Esophagus squamous epithelium (tissue), 5 donors: ENCODE measurements around the gene IVD. TPM values are rescaled to one million over a fixed set of nuclear protein-coding genes. Genes with fewer than 3 reads are reported as not detected.

Experiments used
- DNase-seq: peaks from one replicate; lab custom pipeline; 2025; lab: John Stamatoyannopoulos, UW
- H3K27ac ChIP-seq, 4 donors: fragments of 200-600 bp; sonication (generic); one replicate each; pipeline ENCODE4 v1.5.1; 2016 to 2019; ENCODE audit warnings: mild to moderate bottlenecking in 1 of 4
- H3K27me3 ChIP-seq, 4 donors: fragments of 200-600 bp; sonication (generic); 1 replicate in 3 of 4; 2 replicates in 1 of 4; pipeline versions ENCODE4 v1.5.1 to v1.6.0; 2017 to 2021; ENCODE audit warnings: antibody characterized with exemption in 1 of 4
- H3K36me3 ChIP-seq, 3 donors: fragments of 200-600 bp; sonication (generic); one replicate each; pipeline ENCODE4 v1.5.1; 2016 to 2019
- H3K4me1 ChIP-seq, 3 donors: fragments of 200-600 bp; sonication (generic); one replicate each; pipeline ENCODE4 v1.5.1; 2017 to 2019
- H3K4me3 ChIP-seq, 4 donors: fragments of 200-600 bp; sonication (generic); 1 replicate in 3 of 4; 2 replicates in 1 of 4; pipeline ENCODE4 v1.5.1; 2016 to 2019; ENCODE audit warnings: mild to moderate bottlenecking in 2 of 4, moderate library complexity in 1 of 4
- H3K9me3 ChIP-seq, 3 donors: fragments of 200-600 bp; sonication (generic); one replicate each; pipeline ENCODE4 v1.5.1; 2016 to 2019
- CTCF ChIP-seq, 6 experiments: fragments of 450-650 bp in 4 of 6; fragments of 200-600 bp in 2 of 6; sonication (generic) in 2 of 6; IDR thresholded peaks; one replicate each; pipeline ENCODE4 v1.5.1; 2016 to 2019; ENCODE audit warnings: antibody characterized with exemption in 6 of 6, mild to moderate bottlenecking in 4 of 6, moderate library complexity in 4 of 6
- POLR2A ChIP-seq, 4 donors: fragments of 450-650 bp; IDR thresholded peaks; one replicate each; pipeline ENCODE4 v1.6.1; 2017; ENCODE audit warnings: antibody characterized with exemption in 4 of 4, mild to moderate bottlenecking in 4 of 4, moderate library complexity in 3 of 4
- WGBS, 2 donors: methylation state at CpG; one replicate each; pipeline ENCODE4 v1.1.5; 2018; 5-methylcytosine and 5-hydroxymethylcytosine counted together
- intact Hi-C: fragments of 100-400 bp; cut with DNase I; formaldehyde crosslinking; loops from one replicate; pipeline ENCODE4 v1.15.0; 2022
- total RNA-seq, 4 donors: library from RNA; depleted of rRNA; stranded (reverse); fragments of >200 nt; gene quantifications; one replicate each; pipeline ENCODE4 v1.1.0, GENCODE V29; 2016
- donor health status: DM: yes; HTN: yes; CAD: no.

IVD gene
- total RNA-seq, 4 donors from 2014 or later: 10.7 to 42.2 (median 15.4) TPM

GRCh38 chr15:40459391-40460015 is 53.9 kb downstream of the IVD start:
- no peak for DNase-seq
- no peaks in the 10 kb centered on the region for H3K9me3 ChIP-seq
- intact Hi-C loops: no loop called here

GRCh38 chr15:40460404-40460803 is 54.8 kb downstream of the IVD start:
- TF ChIP-seq CTCF (IDR thresholded peaks at IDR 0.05) (no peak), POLR2A (IDR thresholded peaks at IDR 0.05) (no peak)
- no peaks in the 10 kb centered on the region for H3K9me3 ChIP-seq
- no peak overlapping the region for H3K4me3 ChIP-seq
- 100% methylated on average over 1 of the region's 2 CpGs; no CpG with 5 or more reads in 1 of the 2 donors for WGBS, 2 donors
- H3K4me1 ChIP-seq: peaks cover 1 to 28% (median 16%) of the 10 kb centered on the region in 3 donors
- H3K27ac ChIP-seq: no peak overlapping the region
- no peaks in the 10 kb centered on the region for H3K27me3 ChIP-seq
- intact Hi-C loops: no loop called here
- H3K36me3 ChIP-seq: peaks cover 15 to 71% (median 19%) of the 10 kb centered on the region in 3 donors
- DNase-seq: no peak

More at GRCh38 chr15:40459391-40460015, 53.9 kb downstream of the IVD start:
- no peak overlapping the region for H3K4me3 ChIP-seq
- TF ChIP-seq POLR2A (IDR thresholded peaks at IDR 0.05): no peak
- no peak for TF ChIP-seq CTCF (IDR thresholded peaks at IDR 0.05)
- WGBS, 2 donors: 89 to 96% methylated on average over 4 to 5 of the region's 19 CpGs
- no peak overlapping the region for H3K27ac ChIP-seq
- H3K27me3 ChIP-seq: no peaks in the 10 kb centered on the region
- H3K4me1 ChIP-seq: peaks cover 10 to 28% (median 25%) of the 10 kb centered on the region in 3 donors
- H3K36me3 ChIP-seq: peaks cover 15 to 62% (median 19%) of the 10 kb centered on the region in 3 donors

- Histone ChIP-seq H3K36me3 (peaks cover 15 to 87% (median 22%) of the 10 kb centered on the region in 3 donors), H3K27ac (no peak overlapping the region), H3K4me3 (no peak overlapping the region), H3K9me3 (no peaks in the 10 kb centered on the region), H3K27me3 (no peaks in the 10 kb centered on the region), H3K4me1 (peaks cover 0 to 28% (median under 1%) of the 10 kb centered on the region in 3 donors)
- WGBS, 2 donors: 96% methylated on average over 16 of the region's 21 CpGs; no CpG with 5 or more reads in 1 of the 2 donors
- no peak for DNase-seq
- TF ChIP-seq POLR2A (IDR thresholded peaks at IDR 0.05) (no peak), CTCF (IDR thresholded peaks at IDR 0.05) (no peak)
- intact Hi-C loops: no loop called here
Measured at GRCh38 chr15:40461958-40462357, 56.4 kb downstream of the IVD start.

- Histone ChIP-seq H3K9me3 (no peaks in the 10 kb centered on the region), H3K36me3 (peaks cover 15 to 89% (median 22%) of the 10 kb centered on the region in 3 donors), H3K27me3 (no peaks in the 10 kb centered on the region), H3K27ac (no peak overlapping the region), H3K4me1 (peaks cover 0 to 28% (median 0%) of the 10 kb centered on the region in 3 donors), H3K4me3 (no peak overlapping the region)
- 78 to 80% methylated on average over 2 of the region's 2 CpGs for WGBS, 2 donors
- TF ChIP-seq POLR2A (IDR thresholded peaks at IDR 0.05) (no peak), CTCF (IDR thresholded peaks at IDR 0.05) (no peak)
- no peak for DNase-seq
- intact Hi-C loops: no loop called here
Measured at GRCh38 chr15:40463279-40463678, 57.7 kb downstream of the IVD start.

GRCh38 chr15:40463886-40464545 is 58.4 kb downstream of the IVD start:
- intact Hi-C loops: no loop called here
- H3K4me3 ChIP-seq: no peak overlapping the region
- no peak overlapping the region for H3K27ac ChIP-seq
- peaks cover 0 to 28% (median 0%) of the 10 kb centered on the region in 3 donors for H3K4me1 ChIP-seq
- DNase-seq: no peak
- TF ChIP-seq CTCF (IDR thresholded peaks at IDR 0.05) (no peak), POLR2A (IDR thresholded peaks at IDR 0.05) (no peak)
- no peaks in the 10 kb centered on the region for H3K9me3 ChIP-seq
- 73 to 88% methylated on average over 4 to 14 of the region's 14 CpGs for WGBS, 2 donors
- H3K27me3 ChIP-seq: no peaks in the 10 kb centered on the region
- peaks cover 8 to 81% (median 17%) of the 10 kb centered on the region in 3 donors for H3K36me3 ChIP-seq
